H1 (cell line): ENCODE results near the gene PRKCZ. TPM values are rescaled to one million over a fixed set of nuclear protein-coding genes. Genes with fewer than 3 reads are reported as not detected.

Experiments used
- CTCF ChIA-PET: fragments of 300-600 bp; sonication (Branson Sonifier 250); formaldehyde crosslinking; loops from one replicate; lab custom pipeline; 2021; ENCODE audit not compliant: partially characterized antibody; lab: Charles Lee
- POLR2A ChIA-PET: fragments of 300-600 bp; sonication (Branson Sonifier 250); formaldehyde crosslinking; loops from one replicate; lab custom pipeline; 2021; ENCODE audit warnings: inconsistent platforms; ENCODE audit not compliant: partially characterized antibody; lab: Charles Lee
- DNase-seq, 2 experiments: peaks; one replicate each; pipeline versions ENCODE4 v3.0.0 to v3.0.0-alpha.2; 2010 to 2022; ENCODE audit warnings: low spot score in 2 of 2, low read depth in 1 of 2, mixed read lengths in 1 of 2
- FAIRE-seq: peaks from 2 replicates; lab custom pipeline; 2011; peaks lifted over from hg19 to GRCh38; lab: Jason Lieb, UNC
- H2AFZ ChIP-seq: 2 replicates; pipeline ENCODE4 v1.8.1; 2012; ENCODE audit warnings: low read length, inconsistent platforms
- H2AK5ac ChIP-seq: 2 replicates; pipeline ENCODE4 v1.6.1; 2013; ENCODE audit warnings: low read depth, low read length
- H2BK120ac ChIP-seq: replicated peaks from 2 replicates; pipeline ENCODE3; 2013; ENCODE audit warnings: low read depth, low read length, inconsistent platforms
- H2BK12ac ChIP-seq: 2 replicates; pipeline ENCODE4 v1.6.1; 2013; ENCODE audit warnings: low read depth, low read length
- H2BK15ac ChIP-seq: 2 replicates; pipeline ENCODE4 v1.6.1; 2013; ENCODE audit warnings: low read length
- H2BK20ac ChIP-seq: 2 replicates; pipeline ENCODE4 v1.6.1; 2013; ENCODE audit warnings: low read length
- H2BK5ac ChIP-seq: 2 replicates; pipeline ENCODE4 v1.6.1; 2013; ENCODE audit warnings: low read depth, low read length
- H3K14ac ChIP-seq: 2 replicates; pipeline ENCODE4 v1.6.1; 2013; ENCODE audit warnings: inconsistent platforms; ENCODE audit not compliant: insufficient read length
- H3K18ac ChIP-seq: 2 replicates; pipeline ENCODE4 v1.6.1; 2013; ENCODE audit warnings: low read length; ENCODE audit errors: extremely low read depth
- H3K23ac ChIP-seq: 2 replicates; pipeline ENCODE4 v1.6.1; 2013; ENCODE audit warnings: inconsistent platforms; ENCODE audit not compliant: insufficient read length
- H3K23me2 ChIP-seq: 2 replicates; pipeline ENCODE4 v1.6.1; 2013; ENCODE audit warnings: low read depth, low read length
- H3K27ac ChIP-seq: 2 replicates; pipeline ENCODE4 v1.6.1; 2011; ENCODE audit warnings: low read depth, low read length, inconsistent platforms
- H3K27me3 ChIP-seq, 4 experiments: replicated peaks in 1 of 4; 1 replicate in 1 of 4; 2 replicates in 3 of 4; pipeline versions ENCODE4 v1.6.1 to v1.8.1; 2011 to 2013; ENCODE audit warnings: low read length in 3 of 4, mild to moderate bottlenecking in 3 of 4, inconsistent platforms in 2 of 4, mixed read lengths in 2 of 4, moderate library complexity in 1 of 4; ENCODE audit not compliant: control insufficient read depth in 3 of 4, insufficient read depth in 3 of 4; ENCODE audit errors: extremely low read depth in 1 of 4
- H3K36me3 ChIP-seq, 4 experiments: 2 replicates each; pipeline versions ENCODE4 v1.6.1 to v1.8.1; 2011 to 2013; ENCODE audit warnings: mild to moderate bottlenecking in 4 of 4, low read length in 3 of 4, moderate library complexity in 2 of 4, control low read depth in 1 of 4, inconsistent platforms in 1 of 4; ENCODE audit not compliant: insufficient read depth in 4 of 4, control insufficient read depth in 2 of 4
- H3K4ac ChIP-seq: replicated peaks from 2 replicates; pipeline ENCODE3; 2013; ENCODE audit warnings: low read length, low read depth, mixed read lengths, inconsistent platforms; ENCODE audit not compliant: insufficient read length
- H3K4me1 ChIP-seq, 4 experiments: replicated peaks in 1 of 4; 1 replicate in 1 of 4; 2 replicates in 3 of 4; pipeline versions ENCODE4 v1.6.1 to v1.8.1; 2011 to 2013; ENCODE audit warnings: low read length in 3 of 4, inconsistent platforms in 2 of 4, mixed read lengths in 1 of 4; ENCODE audit not compliant: insufficient read depth in 4 of 4, control insufficient read depth in 3 of 4
- H3K4me2 ChIP-seq, 2 experiments: 2 replicates each; pipeline versions ENCODE4 v1.6.1 to v1.8.1; 2011 to 2013; ENCODE audit warnings: low read depth in 2 of 2, low read length in 2 of 2, control low read depth in 1 of 2, inconsistent platforms in 1 of 2, mild to moderate bottlenecking in 1 of 2; ENCODE audit not compliant: insufficient read depth in 1 of 2
- H3K4me3 ChIP-seq, 4 experiments: fragments of 200-600, 300-600 bp in 1 of 4; sonication (generic), shearing (Covaris generic), sonication (Bioruptor Twin) in 1 of 4; 2 replicates each; pipeline versions ENCODE4 v1.5.1 to v1.8.1; 2011 to 2016; ENCODE audit warnings: low read length in 4 of 4, low read depth in 3 of 4, control low read depth in 2 of 4, inconsistent platforms in 2 of 4, mild to moderate bottlenecking in 2 of 4, mixed read lengths in 1 of 4, moderate library complexity in 1 of 4; ENCODE audit not compliant: insufficient read depth in 2 of 4; ENCODE audit errors: extremely low read depth in 1 of 4
- H3K56ac ChIP-seq: replicated peaks from 2 replicates; pipeline ENCODE3; 2013; ENCODE audit warnings: low read depth, mild to moderate bottlenecking, mixed read lengths, low read length, inconsistent platforms; ENCODE audit not compliant: insufficient read length
- H3K79me1 ChIP-seq: 2 replicates; pipeline ENCODE4 v1.6.1; 2013; ENCODE audit warnings: low read depth, low read length, control low read depth
- H3K79me2 ChIP-seq, 2 experiments: 2 replicates each; pipeline versions ENCODE4 v1.6.1 to v1.8.1; 2012 to 2013; ENCODE audit warnings: low read length in 2 of 2, mild to moderate bottlenecking in 2 of 2, inconsistent platforms in 1 of 2; ENCODE audit not compliant: insufficient read depth in 2 of 2, control insufficient read depth in 1 of 2
- H3K9ac ChIP-seq, 4 experiments: replicated peaks in 1 of 4; 1 replicate in 1 of 4; 2 replicates in 3 of 4; pipeline versions ENCODE4 v1.6.1 to v1.8.1; 2011 to 2013; ENCODE audit warnings: low read depth in 3 of 4, low read length in 3 of 4, control low read depth in 2 of 4, mild to moderate bottlenecking in 2 of 4, moderate library complexity in 2 of 4, inconsistent platforms in 1 of 4; ENCODE audit errors: extremely low read depth in 1 of 4
- H3K9me3 ChIP-seq, 2 experiments: 2 replicates each; pipeline versions ENCODE4 v1.6.1 to v1.8.1; 2012 to 2013; ENCODE audit warnings: mild to moderate bottlenecking in 2 of 2, moderate library complexity in 2 of 2, control low read depth in 1 of 2, inconsistent platforms in 1 of 2, low read depth in 1 of 2, low read length in 1 of 2, mixed read lengths in 1 of 2; ENCODE audit not compliant: insufficient read depth in 2 of 2
- H4K20me1 ChIP-seq, 2 experiments: replicated peaks in 1 of 2; 2 replicates each; pipeline versions ENCODE3 to v1.8.1; 2011 to 2013; ENCODE audit warnings: inconsistent platforms in 2 of 2, low read length in 2 of 2, mild to moderate bottlenecking in 1 of 2; ENCODE audit not compliant: insufficient read depth in 2 of 2, control insufficient read depth in 1 of 2
- H4K5ac ChIP-seq: 2 replicates; pipeline ENCODE4 v1.6.1; 2013; ENCODE audit warnings: low read length, low read depth, mixed read lengths, inconsistent platforms; ENCODE audit not compliant: insufficient read length
- H4K8ac ChIP-seq: 2 replicates; pipeline ENCODE4 v1.8.0; 2013; ENCODE audit warnings: mild to moderate bottlenecking, moderate library complexity, low read length, inconsistent platforms; ENCODE audit not compliant: insufficient read depth; ENCODE audit errors: extremely low read depth
- H4K91ac ChIP-seq: replicated peaks from 2 replicates; pipeline ENCODE3; 2013; ENCODE audit warnings: low read length, mixed read lengths, inconsistent platforms; ENCODE audit not compliant: insufficient read length
- GABPA ChIP-seq: IDR thresholded peaks from 2 replicates; pipeline ENCODE4 v1.6.1; 2011; ENCODE audit warnings: mild to moderate bottlenecking, low read length, moderate library complexity, borderline replicate concordance; ENCODE audit not compliant: insufficient read depth
- POU5F1 ChIP-seq: IDR thresholded peaks from 2 replicates; pipeline ENCODE4 v1.6.1; 2011; ENCODE audit warnings: low read depth, mild to moderate bottlenecking, low read length, moderate library complexity
- TCF12 ChIP-seq: IDR thresholded peaks from 2 replicates; pipeline ENCODE4 v1.6.1; 2011; ENCODE audit warnings: low read depth, mild to moderate bottlenecking, low read length
- WGBS, 2 experiments: shearing (Covaris generic) in 1 of 2; methylation state at CpG; one replicate each; pipeline versions ENCODE4 v1.1.6 to v1.1.7; 2013 to 2015; ENCODE audit warnings: low lambda C conversion rate in 2 of 2, mixed read lengths in 2 of 2, inconsistent platforms in 1 of 2, low coverage in 1 of 2, missing lambda C conversion rate in 1 of 2; ENCODE audit not compliant: insufficient replicate concordance in 2 of 2, insufficient coverage in 1 of 2, insufficient read length in 1 of 2; ENCODE audit errors: extremely low coverage in 1 of 2, missing lambda C conversion rate in 1 of 2; 5-methylcytosine and 5-hydroxymethylcytosine counted together
- polyA plus RNA-seq, 7 experiments: library from polyadenylated mRNA; depleted of rRNA in 3 of 7; stranded (reverse) in 5 of 7; unstranded in 2 of 7; fragments of >200 nt in 5 of 7; fragments of 200-250 nt in 2 of 7; gene quantifications; 1 replicate in 5 of 7; 2 replicates in 1 of 7; 4 replicates in 1 of 7; pipeline versions ENCODE4 v1.2.1 to v1.2.3, GENCODE V29; 2011 to 2013; ENCODE audit warnings: missing spikeins in 2 of 7, mixed read lengths in 2 of 7
- total RNA-seq: library from RNA; stranded (reverse); fragmentation: NEBNext Ultra II Directional; extraction: Animal tissue kit (Norgen Biotek cat#: 25700); gene quantifications from 2 replicates; pipeline ENCODE4 v1.2.1, GENCODE V29; 2021

PRKCZ gene
- total and polyA plus RNA-seq, 2 of the 8 experiments (the other 6 are each of a cell fraction or from before 2014, with no cell fraction given), result 37.4 to 45.1 TPM

DNA sequence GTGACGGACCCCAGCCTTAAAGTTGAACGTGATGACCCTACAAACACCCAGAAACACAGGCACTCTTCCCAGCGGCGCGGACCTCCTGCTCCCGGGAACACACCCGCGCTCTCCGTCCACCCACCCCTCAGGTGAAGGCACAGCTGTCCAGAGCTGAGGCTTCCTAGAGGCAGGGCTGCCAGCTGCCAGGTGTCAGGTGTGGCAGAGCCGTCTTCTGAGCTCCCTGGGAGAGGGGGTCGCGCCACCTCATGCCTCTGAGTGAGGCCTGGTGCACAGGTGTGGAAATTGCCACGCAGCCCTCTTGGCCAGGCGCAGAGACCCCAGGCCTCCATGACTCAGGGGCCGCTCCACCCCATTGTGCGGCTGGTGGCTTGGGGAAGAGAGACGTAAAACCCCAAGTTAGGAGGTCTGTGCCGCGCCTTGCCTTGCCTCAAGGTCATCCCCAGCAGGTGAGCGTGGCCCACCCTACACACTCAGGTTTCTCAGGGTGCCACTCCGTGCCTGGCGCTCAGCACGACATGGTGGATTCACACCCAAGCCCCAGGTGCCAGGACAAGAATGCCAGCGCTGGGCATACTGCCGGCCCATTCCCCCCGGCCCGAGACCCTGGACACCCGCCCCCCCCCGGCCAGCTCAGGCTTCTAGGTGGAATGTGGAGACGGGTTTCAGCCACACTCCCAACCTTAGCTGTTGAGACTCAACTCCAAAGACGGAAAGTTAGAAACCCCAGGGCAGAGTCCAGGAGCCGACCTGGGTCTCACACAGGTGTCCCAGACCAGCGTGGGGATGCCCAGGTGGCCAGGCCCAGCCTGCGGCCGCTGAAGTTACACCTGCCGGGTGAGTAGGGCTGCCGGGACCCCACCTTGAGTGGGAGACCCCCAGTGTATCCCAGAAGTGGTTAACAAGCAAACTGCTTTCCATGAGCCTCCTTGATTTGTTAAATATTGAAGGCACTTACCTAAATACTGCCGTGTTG lies 136.0 kb downstream of the PRKCZ start:
- Histone ChIP-seq H3K23ac (no peak overlapping the region), H4K8ac (no peak overlapping the region), H3K18ac (no peak overlapping the region), H3K27ac (no peak overlapping the region), H3K4ac (no peak overlapping the region), H3K79me1 (no peaks in the 10 kb centered on the region), H3K4me2 (no peak overlapping the region), H3K27me3 (no peaks in the 10 kb centered on the region), H3K23me2 (peaks cover 5% of the 10 kb centered on the region; the same call in 1 of the 2 replicates), H4K91ac (no peak overlapping the region), H2BK120ac (no peak overlapping the region), H3K9ac (no peak overlapping the region), H3K14ac (no peak overlapping the region), H2BK5ac (no peak overlapping the region), H3K79me2 (peaks cover 0 to 5% of the 10 kb centered on the region in 2 experiments; a peak in 1 of 4 replicates), H3K56ac (no peak overlapping the region), H2AK5ac (no peak overlapping the region), H2BK15ac (no peak overlapping the region), H3K36me3 (peaks cover 0 to 7% (median 4%) of the 10 kb centered on the region in 4 experiments; a peak in 4 of 8 replicates), H2BK12ac (no peak overlapping the region), H4K5ac (no peak overlapping the region), H4K20me1 (peaks cover 4 to 12% of the 10 kb centered on the region in 2 experiments), H2AFZ (no peak overlapping the region), H3K4me1 (peaks cover 0 to 8% (median 3%) of the 10 kb centered on the region in 4 experiments; a peak in 5 of 7 replicates), H2BK20ac (no peak overlapping the region), H3K4me3 (no peak overlapping the region), H3K9me3 (no peaks in the 10 kb centered on the region)
- ChIA-PET POLR2A (no interaction called here), CTCF (interaction anchor here (0.6 to 2.2 kb wide), 3 partner anchors 12 to 195 kb away, joined by 3 to 11 read pairs (median 6); no protein-coding TSS in a partner anchor)
- 91% methylated on average over 32 of the region's 38 CpGs; no CpG with 5 or more reads in 1 of the 2 experiments for WGBS, 2 experiments
- DNase-seq, result no peak
- no peak for FAIRE-seq
- no peak for TF ChIP-seq TCF12
- no peak for TF ChIP-seq GABPA
- no peak for TF ChIP-seq POU5F1
